Epidermal melanocyte (primary cell): ENCODE data around the gene METTL8.

Experiments
- DNase-seq: peaks from one replicate; pipeline ENCODE4 v3.0.0; 2011; ENCODE audit warnings: low spot score; ENCODE audit not compliant: insufficient read length

The METTL8 gene

DNA sequence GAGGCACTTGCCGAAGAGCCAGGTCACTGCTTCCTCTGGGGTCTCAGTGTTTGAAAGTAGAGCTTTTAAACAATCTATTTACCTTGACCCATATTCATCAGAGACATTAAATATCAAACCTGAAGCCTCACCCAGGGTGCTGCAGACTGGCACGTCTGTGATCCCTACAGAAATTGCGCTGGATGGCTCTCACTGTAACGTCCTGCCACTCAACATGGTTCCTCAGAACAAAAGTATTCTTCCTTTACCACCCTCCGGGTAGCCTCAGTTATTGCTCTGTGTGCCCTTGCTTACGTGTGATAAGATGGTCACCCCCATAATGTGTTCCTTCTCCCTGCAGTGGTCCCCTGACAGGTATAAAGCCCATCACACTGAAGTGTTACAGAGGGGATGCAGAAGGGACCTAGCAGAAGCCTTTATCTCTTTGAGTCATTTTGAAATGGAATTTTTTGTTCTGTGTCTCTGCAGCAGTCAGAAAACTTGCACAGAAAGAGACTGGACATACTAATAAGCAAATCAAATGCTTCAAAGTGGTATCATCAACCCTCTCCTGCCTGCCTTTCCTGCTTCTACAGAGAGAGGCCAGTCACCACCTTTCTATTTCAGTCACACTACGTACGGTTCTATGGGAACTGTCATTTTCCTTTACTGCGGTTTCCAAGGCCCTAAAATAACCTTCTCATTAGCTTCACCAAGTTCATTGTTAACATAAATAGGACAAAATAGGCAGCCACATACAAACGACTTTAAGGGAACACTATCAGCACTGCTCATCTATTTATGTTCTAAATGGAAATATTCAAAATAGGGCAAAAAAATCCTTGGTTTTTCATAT, 86.8 kb downstream of the METTL8 start:
- DNase-seq = no peak

DNA sequence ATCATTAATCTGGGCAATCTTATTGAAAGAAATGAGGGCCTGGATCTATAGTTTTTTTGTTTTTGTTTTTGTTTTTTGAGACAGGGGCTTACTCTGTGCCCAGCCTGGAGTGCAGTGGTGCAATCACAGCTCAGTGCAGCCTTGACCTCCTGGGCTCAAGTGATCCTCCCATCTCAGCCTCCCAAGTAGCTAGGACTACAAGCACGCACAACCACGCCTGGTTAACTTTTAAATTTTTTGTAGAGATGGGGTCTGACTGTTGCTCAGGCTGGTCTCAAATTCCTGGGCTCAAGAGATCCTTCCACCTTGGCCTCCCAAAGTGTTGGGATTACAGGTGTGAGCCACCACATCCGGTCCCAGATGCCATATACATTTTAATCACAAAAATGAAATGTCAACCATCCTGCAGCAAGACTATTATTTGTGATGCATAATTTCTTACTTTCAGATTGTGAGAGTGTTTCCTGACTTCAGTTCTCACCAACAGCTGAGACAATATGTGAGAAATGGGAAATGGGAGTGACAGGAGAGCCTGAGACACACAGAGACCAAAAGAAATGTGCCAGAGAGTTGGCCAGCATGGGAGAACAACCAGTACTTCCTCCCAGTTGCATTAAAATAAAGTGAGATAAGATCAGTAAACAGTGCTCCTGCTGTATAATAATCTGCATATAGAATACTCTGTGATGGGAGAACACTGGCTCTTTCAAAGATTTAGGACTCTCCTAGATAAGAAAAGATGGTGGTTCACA, 87.6 kb downstream of the METTL8 start:
- no peak for DNase-seq

DNA sequence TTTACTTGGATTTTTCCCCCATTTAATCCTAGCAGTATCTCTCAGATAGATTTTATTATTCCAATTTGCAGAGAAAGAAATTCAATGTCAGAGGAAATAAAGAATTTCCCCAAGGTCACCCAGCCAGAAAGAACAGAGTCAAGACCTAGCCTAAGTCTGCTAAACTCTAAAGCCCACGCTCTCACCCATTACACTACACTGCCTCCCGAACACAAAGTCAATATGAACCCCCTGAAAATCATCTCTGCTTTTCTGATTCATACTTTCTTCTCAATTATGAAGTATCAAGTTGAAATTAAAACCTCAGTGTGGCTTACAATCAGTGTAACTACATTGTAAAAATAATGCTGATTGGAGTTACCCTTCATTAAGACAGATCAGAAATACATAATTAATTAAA, 89.6 kb downstream of the METTL8 start:
- DNase-seq = no peak

DNA sequence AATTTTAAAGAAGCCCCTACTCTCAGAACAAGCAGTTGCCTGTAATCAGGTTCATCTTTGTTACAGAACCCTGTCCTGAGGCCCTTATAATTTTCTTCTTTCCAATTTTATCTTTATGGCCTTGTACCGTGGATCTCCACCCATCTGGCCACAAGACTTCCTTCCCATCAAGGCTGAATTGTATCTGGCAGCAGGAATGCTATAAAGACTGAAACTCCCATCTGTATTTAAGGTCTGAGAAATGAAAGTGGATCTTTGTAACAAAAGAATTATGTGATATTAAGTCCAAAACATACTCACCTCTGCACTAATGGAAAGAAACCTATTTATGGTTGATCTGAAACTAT, 91.8 kb downstream of the METTL8 start:
- no peak for DNase-seq

DNA sequence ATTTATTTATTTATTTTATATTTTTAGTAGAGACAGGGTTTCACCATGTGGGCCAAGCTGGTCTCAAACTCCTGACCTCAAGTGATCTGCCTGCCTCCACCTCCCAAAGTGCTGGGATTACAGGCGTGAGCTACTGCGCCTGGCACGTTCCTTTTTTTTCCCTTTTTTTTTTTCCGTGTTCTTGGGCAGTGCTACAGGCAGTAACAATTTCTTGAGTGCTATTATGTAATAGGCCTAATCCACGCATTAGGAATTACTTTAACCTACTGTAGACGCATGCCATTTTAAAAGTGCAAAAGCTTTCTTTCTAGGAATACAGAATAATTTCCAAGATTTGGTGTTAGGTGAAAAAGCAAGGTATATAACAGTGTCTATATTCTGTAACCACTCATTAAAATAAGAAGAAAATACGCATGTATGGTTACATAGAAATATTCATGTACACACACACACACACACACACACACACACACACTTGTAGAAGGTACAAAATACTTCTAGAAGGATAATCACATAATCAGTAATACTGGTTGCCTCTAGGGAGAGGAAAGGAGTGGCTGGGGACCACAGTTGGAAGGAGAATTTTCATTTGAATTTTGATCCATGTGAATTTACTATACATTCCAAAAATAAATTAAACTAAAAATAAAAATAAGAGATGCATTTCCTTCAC, 92.3 kb downstream of the METTL8 start:
- DNase-seq = no peak

DNA sequence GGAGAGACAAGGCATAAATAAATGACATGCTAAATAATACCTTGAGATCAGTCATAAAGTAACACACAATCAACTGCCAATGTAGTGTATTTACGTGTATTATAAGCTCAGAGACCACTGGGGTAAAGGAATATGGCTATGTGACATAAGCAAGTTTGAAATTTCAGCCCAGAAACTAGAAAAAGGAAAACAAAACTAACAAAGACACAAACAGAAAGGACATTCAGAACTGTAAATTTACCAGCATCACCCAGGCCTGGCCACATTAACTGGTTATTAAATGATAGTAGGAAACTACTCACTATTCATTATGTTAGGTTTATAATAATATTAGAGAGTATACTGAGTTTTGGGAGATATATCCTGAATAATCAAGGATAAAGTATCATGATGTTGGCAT, 98.8 kb downstream of the METTL8 start:
- no peak for DNase-seq

DNA sequence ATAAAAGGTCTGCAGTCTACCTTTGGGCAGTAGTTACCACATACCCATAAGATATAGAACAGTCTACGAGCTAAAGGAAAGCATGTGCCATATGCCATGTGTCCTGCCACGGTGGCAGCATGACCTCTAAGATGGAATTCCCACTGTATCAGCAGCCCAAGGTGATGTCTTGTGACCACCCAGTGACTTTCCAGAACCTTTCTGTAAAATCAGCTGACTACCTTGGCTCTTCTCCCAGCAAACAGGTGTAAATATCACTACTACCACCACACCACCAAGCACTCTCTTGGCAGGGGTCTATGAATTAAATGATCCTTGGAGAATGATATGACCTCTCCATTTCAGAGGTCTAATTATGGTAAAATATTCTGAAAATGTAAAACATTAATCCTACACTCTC, 99.6 kb downstream of the METTL8 start:
- no peak for DNase-seq

DNA sequence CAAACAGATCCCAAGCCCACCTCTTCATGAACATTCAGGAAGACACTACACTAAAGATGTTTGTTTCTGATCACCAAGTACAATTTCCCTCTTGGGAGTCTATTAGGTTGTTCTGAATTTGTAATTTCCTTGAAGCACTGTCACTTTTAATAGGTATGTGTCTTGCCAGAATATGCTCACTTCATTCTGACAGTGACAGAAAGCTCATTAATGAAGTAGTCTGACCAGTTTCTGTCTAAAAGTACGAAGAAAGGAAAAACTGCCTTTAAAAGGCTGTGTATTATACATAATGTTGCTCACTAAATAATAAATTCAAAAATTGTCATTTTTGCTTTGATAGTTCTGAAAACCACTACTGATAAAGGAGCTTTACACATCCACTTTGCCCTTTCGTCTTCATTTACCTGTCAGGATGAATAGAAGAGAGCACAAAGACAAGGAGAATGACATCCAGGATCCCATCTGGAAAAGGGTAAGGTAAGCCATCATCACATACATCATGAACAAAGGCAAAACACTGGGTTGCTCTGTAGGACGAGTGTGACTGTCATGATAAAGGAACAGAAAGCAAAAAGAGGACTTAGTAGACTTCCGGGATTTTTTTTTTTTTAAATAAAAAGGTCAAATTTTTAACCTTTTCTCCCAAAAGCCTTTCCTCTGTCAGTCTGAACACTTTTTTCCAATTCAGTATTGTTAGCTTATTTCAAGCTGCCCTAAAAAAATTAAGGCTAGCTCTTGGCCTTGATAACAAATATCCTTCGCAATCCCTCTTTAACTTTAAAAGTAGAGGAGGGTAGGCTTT, 103.4 kb downstream of the METTL8 start:
- DNase-seq = no peak

DNA sequence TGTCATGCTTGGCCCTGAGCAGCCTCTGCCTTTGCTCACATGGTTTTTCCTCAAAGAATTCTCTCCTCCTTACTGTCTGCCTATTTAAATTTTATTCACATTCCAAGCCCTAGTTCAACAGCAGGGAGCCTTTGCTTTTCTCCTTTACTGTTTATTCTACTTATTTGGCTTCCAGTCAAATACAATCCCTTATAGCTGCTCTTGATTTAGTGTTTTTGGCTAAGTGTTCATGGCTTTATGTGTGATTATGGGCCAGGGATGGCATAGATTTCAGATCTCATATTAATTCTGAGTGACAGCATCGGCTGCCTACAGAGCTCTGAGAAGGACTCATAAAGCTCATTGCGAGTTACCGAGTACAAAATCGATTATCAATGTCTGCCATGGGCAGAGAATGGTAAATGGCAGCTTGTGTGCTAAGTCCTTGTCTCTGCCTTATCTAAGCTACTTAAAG, 106.7 kb downstream of the METTL8 start:
- DNase-seq = no peak

DNA sequence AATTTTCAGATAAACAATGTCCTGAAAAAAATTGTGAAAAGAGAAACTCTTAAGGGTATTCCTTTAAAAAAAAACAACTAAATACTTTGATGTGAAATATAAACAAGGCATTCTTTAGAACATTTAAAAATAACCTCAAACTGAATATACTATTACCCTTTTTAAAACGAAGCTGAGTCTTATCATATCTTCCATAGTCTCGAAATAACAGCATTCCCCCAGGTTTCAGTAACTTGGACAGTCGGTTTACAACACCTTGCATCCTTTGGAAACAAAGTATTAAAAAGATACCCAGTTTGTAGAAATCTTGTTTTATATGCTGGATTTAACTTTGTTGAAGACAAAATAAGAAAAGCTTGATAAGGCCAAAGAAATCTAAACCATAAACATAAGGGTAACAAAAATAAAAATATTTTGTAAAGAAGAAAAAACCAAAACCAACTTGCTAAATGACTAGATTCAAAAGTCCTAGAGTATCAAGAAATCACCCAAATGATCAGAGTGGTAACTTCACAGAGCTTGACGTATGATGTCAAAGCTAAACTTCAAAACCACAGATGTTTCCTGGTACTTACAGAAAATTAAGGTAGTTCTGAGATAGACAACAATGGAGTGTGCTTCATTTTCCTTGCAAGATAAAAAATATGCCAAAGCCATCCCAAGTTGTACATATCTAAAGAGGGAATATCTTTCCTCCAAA, 107.8 kb downstream of the METTL8 start:
- no peak for DNase-seq

DNA sequence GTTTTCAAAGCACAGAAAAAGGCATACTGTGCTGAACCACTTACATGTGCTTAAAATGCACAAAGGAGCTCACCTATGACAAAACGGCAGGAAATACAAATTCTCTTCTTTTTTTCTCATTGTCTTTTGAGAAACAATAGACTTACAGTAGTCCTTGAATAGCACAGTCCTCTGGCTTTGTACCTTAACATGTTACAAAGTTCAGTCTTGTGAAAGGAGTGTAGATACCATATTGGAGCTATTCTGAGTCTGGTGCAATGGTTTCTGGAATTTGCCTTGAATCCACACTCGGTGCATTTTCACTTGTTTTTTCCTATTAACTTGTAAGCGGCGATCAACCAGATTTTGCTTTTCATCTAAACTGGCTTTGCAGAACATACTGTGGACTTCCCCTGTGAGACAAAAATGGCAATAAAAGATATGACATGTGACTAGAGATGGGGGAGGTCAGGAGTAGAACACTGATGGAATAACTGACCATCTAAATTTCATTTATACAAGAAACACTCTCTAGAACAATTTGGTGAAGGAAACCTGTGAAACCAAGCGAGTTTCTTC, 109.7 kb downstream of the METTL8 start:
- no peak for DNase-seq

DNA sequence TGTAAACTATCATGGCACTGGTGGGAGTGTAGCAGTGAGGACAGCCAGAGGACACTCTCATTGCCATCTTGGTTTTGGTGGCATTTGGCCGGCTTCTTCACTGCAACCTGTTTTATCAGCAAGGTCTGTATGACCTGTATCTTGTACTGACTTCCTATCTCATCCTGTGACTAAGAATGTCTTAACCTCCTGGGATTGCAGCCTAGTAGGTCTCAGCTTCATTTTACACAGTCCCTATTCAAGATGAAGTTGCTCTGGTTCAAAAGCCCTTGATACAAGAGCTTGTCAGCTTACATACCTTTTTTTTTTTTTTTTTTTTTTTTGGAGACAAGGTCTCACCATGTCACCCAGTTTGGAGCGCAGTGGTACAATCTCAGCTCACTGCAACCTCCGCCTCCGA, 110.9 kb downstream of the METTL8 start:
- DNase-seq = no peak

DNA sequence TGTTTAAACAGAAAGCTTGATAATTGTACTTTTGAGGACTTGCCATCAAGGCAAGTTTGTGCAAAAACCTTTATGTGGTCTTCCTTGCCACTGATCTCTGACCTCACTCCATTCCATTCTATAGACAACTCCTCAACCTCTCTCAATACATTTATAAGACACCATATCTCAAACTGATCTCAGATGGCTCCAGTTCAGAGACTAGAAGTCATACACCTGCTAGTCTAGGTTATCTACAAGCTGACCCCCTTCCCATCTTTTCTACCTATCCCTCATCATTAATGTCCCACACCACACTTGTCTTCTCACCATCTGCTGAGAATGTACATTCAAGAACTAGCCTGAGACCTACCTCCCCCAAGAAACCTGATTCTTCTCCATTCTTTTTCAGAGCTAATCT, 113.1 kb downstream of the METTL8 start:
- DNase-seq = no peak

DNA sequence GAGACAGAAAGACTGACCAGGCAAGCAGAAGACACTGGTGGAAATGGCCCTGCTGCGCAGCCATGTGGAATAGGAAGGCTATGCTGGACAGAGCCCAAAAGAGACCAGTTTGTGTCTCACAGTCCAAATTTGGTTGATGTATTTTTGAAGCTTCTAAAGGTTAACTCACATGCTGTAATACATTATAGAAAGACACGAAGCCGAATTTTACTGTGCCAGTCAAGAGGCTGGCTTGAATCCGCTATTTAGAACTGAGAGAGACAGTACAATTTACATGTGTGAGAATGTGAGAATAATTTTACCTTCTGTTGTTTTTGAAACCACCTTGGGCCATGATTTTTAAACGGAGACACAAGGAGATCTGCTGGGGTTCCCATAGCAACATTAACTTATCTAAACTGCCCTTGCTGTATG, 113.6 kb downstream of the METTL8 start:
- no peak for DNase-seq

DNA sequence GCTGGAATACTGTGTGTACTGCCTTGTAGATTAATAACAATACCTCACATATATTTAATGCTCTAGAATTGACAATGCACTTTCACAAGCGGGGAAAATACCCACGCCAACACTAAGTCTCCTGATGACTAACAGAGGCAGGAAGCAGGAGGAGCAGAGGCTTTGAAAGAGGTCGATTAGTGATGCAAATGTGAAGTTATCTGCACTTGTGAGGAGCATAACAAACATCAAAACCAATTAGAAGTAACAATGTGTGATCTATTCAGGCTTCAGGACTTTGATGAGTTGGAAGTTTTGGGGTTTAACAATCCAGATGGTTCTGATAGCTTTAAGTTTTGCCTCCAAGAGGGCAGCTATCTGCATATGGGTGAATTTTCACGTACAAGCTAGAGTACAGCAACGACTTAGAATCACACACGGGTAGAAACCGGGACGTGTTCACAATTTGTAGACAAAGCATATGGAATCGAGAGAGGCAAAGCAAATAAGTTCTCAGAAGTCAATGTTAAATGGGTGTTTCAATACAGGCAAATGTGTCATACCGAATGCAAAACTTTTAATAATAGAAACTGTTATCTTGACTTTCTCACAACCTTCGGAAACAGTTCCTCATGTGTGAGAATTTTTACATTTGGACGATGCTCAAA, 114.5 kb downstream of the METTL8 start:
- no peak for DNase-seq

DNA sequence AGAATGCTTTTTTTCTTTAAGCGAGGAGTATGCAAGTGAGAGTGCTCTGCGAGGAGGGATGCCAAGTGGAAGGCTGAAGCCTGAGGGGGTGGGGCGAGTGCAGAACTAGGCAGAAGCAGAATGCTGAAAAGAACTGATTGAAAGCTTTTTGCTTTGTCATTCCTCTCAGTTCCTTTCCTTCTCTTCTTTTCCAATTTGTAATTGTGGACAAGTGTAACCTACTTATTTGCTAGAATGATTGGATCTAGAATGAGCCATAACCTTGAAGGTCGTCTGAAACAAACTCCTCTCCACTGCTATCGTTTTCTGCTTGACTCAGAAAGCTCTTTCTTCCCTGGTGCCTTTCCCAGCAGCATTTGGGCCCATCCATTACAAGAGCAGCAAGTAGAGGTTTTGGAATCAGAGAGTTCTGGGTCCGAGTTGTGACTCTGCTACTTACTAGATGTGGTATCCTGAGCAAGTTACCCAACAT, 115.3 kb downstream of the METTL8 start:
- DNase-seq = no peak

DNA sequence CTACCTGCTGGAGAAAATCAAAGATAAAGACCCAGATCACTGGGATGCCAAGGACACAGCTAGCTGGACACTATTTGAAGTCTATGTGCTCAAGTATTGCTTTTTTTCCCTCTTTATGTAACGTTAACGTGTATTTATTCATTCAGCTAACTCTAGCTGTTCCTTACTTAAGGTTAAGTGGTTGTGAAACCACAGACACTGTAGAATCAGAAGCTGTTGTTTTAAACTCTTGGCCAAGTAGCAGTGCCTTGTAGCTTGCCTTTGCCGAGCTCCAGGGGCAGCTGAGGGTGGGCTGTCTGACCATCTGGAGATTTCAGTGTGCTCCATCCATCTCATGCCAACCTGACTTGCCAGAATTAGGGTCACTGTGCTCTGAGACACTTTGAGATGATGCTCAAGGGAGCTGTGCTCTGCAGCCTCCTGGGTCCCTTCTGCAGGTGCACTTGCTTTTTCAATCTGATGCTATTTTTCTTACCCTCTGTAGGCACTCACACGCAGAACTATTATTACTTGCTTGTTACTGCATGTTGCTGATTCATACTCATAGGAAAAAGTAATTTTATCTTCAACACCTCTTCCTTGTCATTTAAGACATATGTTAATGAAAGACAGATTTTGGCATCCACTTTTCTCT, 116.2 kb downstream of the METTL8 start:
- no peak for DNase-seq

DNA sequence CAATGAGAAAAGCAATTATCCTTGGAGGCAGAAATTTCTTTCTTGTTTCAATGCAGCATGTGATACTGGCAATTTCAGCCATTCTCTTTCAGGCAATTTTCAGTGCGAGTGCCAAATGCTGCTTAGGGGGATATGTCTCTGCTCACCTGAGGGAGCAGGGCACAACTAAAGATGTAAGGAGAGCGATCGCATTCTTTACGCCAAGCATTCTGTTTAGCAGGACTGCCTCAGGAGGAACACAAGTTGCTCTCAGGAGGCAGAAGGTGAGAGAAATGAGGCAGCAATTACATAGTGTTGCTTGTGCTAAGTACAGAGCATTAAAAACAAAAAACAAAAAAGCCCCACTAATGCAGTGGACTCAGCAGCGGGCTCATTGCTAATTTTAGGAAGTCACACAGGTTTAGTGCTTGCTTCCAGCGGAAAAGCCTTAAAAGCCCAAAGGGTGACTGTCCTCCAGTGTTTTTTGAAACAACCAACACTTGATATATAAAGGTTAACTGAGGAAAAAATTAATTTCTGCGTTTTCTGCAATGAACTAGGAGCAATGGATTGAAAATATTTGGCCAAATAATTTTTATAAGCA, 116.9 kb downstream of the METTL8 start:
- no peak for DNase-seq

DNA sequence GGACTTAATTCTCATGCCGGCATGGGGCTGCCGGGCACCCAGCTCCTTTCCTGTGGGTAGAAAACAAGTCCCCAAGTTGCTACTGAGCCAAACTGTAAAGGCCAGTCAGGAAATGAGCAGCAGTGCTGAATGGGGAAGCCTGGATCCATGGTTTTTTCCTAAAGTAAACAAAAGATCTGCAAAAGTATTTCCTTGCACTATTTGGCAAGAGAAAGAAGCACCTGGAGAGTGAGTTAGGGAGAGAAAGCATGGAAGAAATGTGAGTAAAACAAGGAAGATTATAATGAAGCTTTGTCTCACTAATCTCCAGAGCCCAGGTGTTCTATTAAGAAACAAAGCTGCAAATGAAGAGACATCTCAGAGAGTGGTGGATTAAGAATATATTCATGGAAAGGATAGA, 117.6 kb downstream of the METTL8 start:
- DNase-seq = no peak
